ENCODE data around the gene TNFSF12. TPM values are rescaled to one million over a fixed set of nuclear protein-coding genes. Genes with fewer than 3 reads are reported as not detected.
A peak's percentile ranks its signal among the peaks of the same experiment; 100 is the strongest.

Gene TNFSF12
- total and polyA plus RNA-seq, 5 donors from 2014 or later: 35.5 to 49.6 (median 43.9) TPM

- H3K27me3 Mint-ChIP-seq: peaks cover 11% of the 10 kb centered on the region
- H3K4me1 Mint-ChIP-seq: peaks cover 0 to 60% (median 32%) of the 10 kb centered on the region in 4 donors
- peak overlapping the region; percentile 76 for H3K4me3 ChIP-seq (ENCODE audit: low read depth, low read length)
- H3K36me3 ChIP-seq (ENCODE audit: control insufficient read depth, insufficient read depth, low read length): peaks cover 56% of the 10 kb centered on the region
- H3K27me3 ChIP-seq (ENCODE audit: control insufficient read depth, insufficient read depth, low read length): no peaks in the 10 kb centered on the region
- peak overlapping the region; percentile 97 for H3K27ac ChIP-seq (ENCODE audit: insufficient read depth, low read length, poor library complexity, severe bottlenecking)
- H3K4me3 Mint-ChIP-seq: peak overlapping the region; percentile 96 to 99 (median 98)
- peaks cover 59% of the 10 kb centered on the region for H3K36me3 Mint-ChIP-seq
- peak; percentile 34 to 41 for ATAC-seq (ENCODE audit: low read depth in 2 of 2)
- H3K9me3 Mint-ChIP-seq: peaks cover 0 to 1% (median 0%) of the 10 kb centered on the region in 7 donors
- H3K27ac Mint-ChIP-seq: peak overlapping the region; percentile 97 to 100 (median 99)
- peaks cover 25% of the 10 kb centered on the region for H3K4me1 ChIP-seq (ENCODE audit: control insufficient read depth, insufficient read depth, low read length, poor library complexity, severe bottlenecking)
- H3K9me3 ChIP-seq (ENCODE audit: control insufficient read depth in 2 of 2, low read length in 2 of 2): no peaks in the 10 kb centered on the region
- peak; percentile 87 to 97 (median 91) for DNase-seq
Measured at GRCh38 chr17:7573324-7574080, 24.6 kb downstream of the TNFSF12 start.

- DNase-seq: no peak
- Histone ChIP-seq H3K27ac (ENCODE audit: insufficient read depth, low read length, poor library complexity, severe bottlenecking) (peak overlapping the region; percentile 97), H3K9me3 (ENCODE audit: control insufficient read depth in 2 of 2, low read length in 2 of 2) (no peaks in the 10 kb centered on the region), H3K4me3 (ENCODE audit: low read depth, low read length) (peak overlapping the region; percentile 76), H3K36me3 (ENCODE audit: control insufficient read depth, insufficient read depth, low read length) (peaks cover 59% of the 10 kb centered on the region), H3K4me1 (ENCODE audit: control insufficient read depth, insufficient read depth, low read length, poor library complexity, severe bottlenecking) (peaks cover 33% of the 10 kb centered on the region), H3K27me3 (ENCODE audit: control insufficient read depth, insufficient read depth, low read length) (no peaks in the 10 kb centered on the region)
- peak overlapping the region; percentile 96 to 99 (median 98) for H3K4me3 Mint-ChIP-seq
- H3K27ac Mint-ChIP-seq: peak overlapping the region; percentile 71 to 99 (median 97)
- H3K27me3 Mint-ChIP-seq: peaks cover 11% of the 10 kb centered on the region
- ATAC-seq (ENCODE audit: low read depth in 2 of 2): no peak
- H3K36me3 Mint-ChIP-seq: peaks cover 63% of the 10 kb centered on the region
- H3K4me1 Mint-ChIP-seq: peaks cover 4 to 68% (median 38%) of the 10 kb centered on the region in 4 donors
- peaks cover 0 to 1% (median 0%) of the 10 kb centered on the region in 7 donors for H3K9me3 Mint-ChIP-seq
Measured at GRCh38 chr17:7574176-7574953, 25.5 kb downstream of the TNFSF12 start.

DNA sequence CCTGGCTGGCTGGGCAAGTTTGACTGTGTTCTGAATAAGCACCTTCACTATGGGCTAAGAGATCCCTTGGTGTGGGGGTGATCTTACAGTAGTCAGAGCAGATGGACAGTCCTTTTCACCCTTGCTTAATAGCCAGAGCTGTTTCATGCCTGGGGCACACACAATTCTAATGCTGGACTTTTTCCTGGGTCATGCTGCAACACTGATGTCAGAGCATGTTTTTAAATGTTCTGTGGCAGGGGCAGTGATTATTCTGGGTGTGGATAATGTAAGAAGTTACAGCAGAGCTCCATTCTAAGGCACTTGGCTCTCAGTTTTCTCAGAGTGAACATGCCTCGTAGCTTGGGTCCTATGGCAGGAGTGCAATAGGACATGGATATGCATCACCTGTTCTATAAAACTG is 26.6 kb downstream of the TNFSF12 start:
- DNase-seq (no peak), ATAC-seq (ENCODE audit: low read depth in 2 of 2) (no peak)
- peaks cover 0 to 1% (median 0%) of the 10 kb centered on the region in 7 donors for H3K9me3 Mint-ChIP-seq
- peaks cover 11% of the 10 kb centered on the region for H3K27me3 Mint-ChIP-seq
- peak overlapping the region; percentile 76 for H3K4me3 ChIP-seq (ENCODE audit: low read depth, low read length)
- peak overlapping the region; percentile 96 to 99 (median 98) for H3K4me3 Mint-ChIP-seq
- H3K27ac ChIP-seq (ENCODE audit: insufficient read depth, low read length, poor library complexity, severe bottlenecking): peak overlapping the region; percentile 97
- peaks cover 39% of the 10 kb centered on the region for H3K4me1 ChIP-seq (ENCODE audit: control insufficient read depth, insufficient read depth, low read length, poor library complexity, severe bottlenecking)
- H3K9me3 ChIP-seq (ENCODE audit: control insufficient read depth in 2 of 2, low read length in 2 of 2): no peaks in the 10 kb centered on the region
- peaks cover 5 to 78% (median 46%) of the 10 kb centered on the region in 4 donors for H3K4me1 Mint-ChIP-seq
- H3K27ac Mint-ChIP-seq: peak overlapping the region in 1 of 3 donors; percentile 97
- H3K36me3 ChIP-seq (ENCODE audit: control insufficient read depth, insufficient read depth, low read length): peaks cover 53% of the 10 kb centered on the region
- H3K27me3 ChIP-seq (ENCODE audit: control insufficient read depth, insufficient read depth, low read length): no peaks in the 10 kb centered on the region
- H3K36me3 Mint-ChIP-seq: peaks cover 60% of the 10 kb centered on the region

DNA sequence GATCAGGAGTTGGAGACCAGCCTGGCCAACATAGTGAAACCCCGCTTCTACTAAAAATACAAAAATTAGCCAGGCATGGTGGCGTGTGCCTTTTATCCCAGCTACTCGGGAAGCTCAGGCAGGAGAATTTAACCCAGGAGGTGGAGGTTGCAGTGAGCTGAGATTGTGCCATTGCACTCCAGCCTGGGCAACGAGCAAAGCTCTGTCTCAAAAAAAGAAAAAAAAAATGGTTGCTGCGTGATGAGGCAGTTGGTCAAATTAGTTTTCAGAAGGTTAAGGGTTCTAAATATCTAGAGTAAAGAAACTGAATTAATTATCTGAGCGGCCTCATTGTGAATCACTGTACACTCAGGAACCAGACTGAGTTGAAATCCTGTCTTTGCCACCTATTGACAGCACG is 27.1 kb downstream of the TNFSF12 start:
- no peak for DNase-seq
- peak overlapping the region in 1 of 3 donors; percentile 97 for H3K27ac Mint-ChIP-seq
- H3K36me3 Mint-ChIP-seq: peaks cover 55% of the 10 kb centered on the region
- no peak overlapping the region for H3K27ac ChIP-seq (ENCODE audit: insufficient read depth, low read length, poor library complexity, severe bottlenecking)
- H3K36me3 ChIP-seq (ENCODE audit: control insufficient read depth, insufficient read depth, low read length): peaks cover 49% of the 10 kb centered on the region
- peaks cover 0 to 1% (median 0%) of the 10 kb centered on the region in 7 donors for H3K9me3 Mint-ChIP-seq
- H3K9me3 ChIP-seq (ENCODE audit: control insufficient read depth in 2 of 2, low read length in 2 of 2): no peaks in the 10 kb centered on the region
- peaks cover 11% of the 10 kb centered on the region for H3K27me3 Mint-ChIP-seq
- no peak for ATAC-seq (ENCODE audit: low read depth in 2 of 2)
- peaks cover 39% of the 10 kb centered on the region for H3K4me1 ChIP-seq (ENCODE audit: control insufficient read depth, insufficient read depth, low read length, poor library complexity, severe bottlenecking)
- H3K4me1 Mint-ChIP-seq: peaks cover 5 to 83% (median 49%) of the 10 kb centered on the region in 4 donors
- no peaks in the 10 kb centered on the region for H3K27me3 ChIP-seq (ENCODE audit: control insufficient read depth, insufficient read depth, low read length)
- peak overlapping the region in 3 of 4 donors; percentile 28 to 96 (median 29) for H3K4me3 Mint-ChIP-seq
- no peak overlapping the region for H3K4me3 ChIP-seq (ENCODE audit: low read depth, low read length)

DNA sequence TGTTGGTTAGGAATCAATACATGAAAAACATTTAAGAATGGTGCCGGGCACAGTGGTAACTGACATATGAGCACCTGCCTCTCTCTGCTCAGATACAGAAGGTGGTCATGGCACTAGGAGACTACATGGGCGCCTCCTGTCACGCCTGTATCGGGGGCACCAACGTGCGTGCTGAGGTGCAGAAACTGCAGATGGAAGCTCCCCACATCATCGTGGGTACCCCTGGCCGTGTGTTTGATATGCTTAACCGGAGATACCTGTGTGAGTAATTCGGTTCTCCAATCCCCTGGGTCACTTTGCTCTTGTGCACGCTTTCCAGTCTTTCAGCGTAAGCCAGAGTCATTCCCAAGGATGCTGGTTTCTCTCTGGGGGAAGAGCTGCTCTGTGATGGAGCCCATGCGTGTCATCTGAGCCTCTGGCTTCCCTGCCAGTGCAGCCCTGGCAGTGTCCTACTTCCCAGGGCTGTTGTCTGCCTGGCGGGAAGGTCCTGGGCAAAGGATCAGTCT is 27.6 kb downstream of the TNFSF12 start:
- peaks cover 0 to 1% (median 0%) of the 10 kb centered on the region in 7 donors for H3K9me3 Mint-ChIP-seq
- H3K4me3 ChIP-seq (ENCODE audit: low read depth, low read length): no peak overlapping the region
- peaks cover 39% of the 10 kb centered on the region for H3K4me1 ChIP-seq (ENCODE audit: control insufficient read depth, insufficient read depth, low read length, poor library complexity, severe bottlenecking)
- DNase-seq: no peak
- H3K27ac ChIP-seq (ENCODE audit: insufficient read depth, low read length, poor library complexity, severe bottlenecking): no peak overlapping the region
- no peaks in the 10 kb centered on the region for H3K9me3 ChIP-seq (ENCODE audit: control insufficient read depth in 2 of 2, low read length in 2 of 2)
- H3K4me1 Mint-ChIP-seq: peaks cover 5 to 86% (median 50%) of the 10 kb centered on the region in 4 donors
- no peaks in the 10 kb centered on the region for H3K27me3 ChIP-seq (ENCODE audit: control insufficient read depth, insufficient read depth, low read length)
- peaks cover 49% of the 10 kb centered on the region for H3K36me3 ChIP-seq (ENCODE audit: control insufficient read depth, insufficient read depth, low read length)
- no peak for ATAC-seq (ENCODE audit: low read depth in 2 of 2)
- peaks cover 52% of the 10 kb centered on the region for H3K36me3 Mint-ChIP-seq
- H3K27ac Mint-ChIP-seq: peak overlapping the region in 2 of 3 donors; percentile 42 to 62
- peaks cover 11% of the 10 kb centered on the region for H3K27me3 Mint-ChIP-seq
- peak overlapping the region; percentile 4 to 96 (median 32) for H3K4me3 Mint-ChIP-seq

GRCh38 chr17:7577327-7578199 is 28.7 kb downstream of the TNFSF12 start:
- DNase-seq (no peak), ATAC-seq (ENCODE audit: low read depth in 2 of 2) (no peak)
- Mint-ChIP-seq H3K4me1 (peaks cover 5 to 87% (median 50%) of the 10 kb centered on the region in 4 donors), H3K4me3 (peak overlapping the region in 2 of 4 donors; percentile 43 to 96), H3K27me3 (peaks cover 9% of the 10 kb centered on the region), H3K36me3 (peaks cover 52% of the 10 kb centered on the region), H3K27ac (peak overlapping the region in 2 of 3 donors; percentile 62 to 90), H3K9me3 (peaks cover 0 to 1% (median 0%) of the 10 kb centered on the region in 7 donors)
- Histone ChIP-seq H3K36me3 (ENCODE audit: control insufficient read depth, insufficient read depth, low read length) (peaks cover 49% of the 10 kb centered on the region), H3K27ac (ENCODE audit: insufficient read depth, low read length, poor library complexity, severe bottlenecking) (no peak overlapping the region), H3K4me3 (ENCODE audit: low read depth, low read length) (no peak overlapping the region), H3K27me3 (ENCODE audit: control insufficient read depth, insufficient read depth, low read length) (no peaks in the 10 kb centered on the region), H3K9me3 (ENCODE audit: control insufficient read depth in 2 of 2, low read length in 2 of 2) (no peaks in the 10 kb centered on the region), H3K4me1 (ENCODE audit: control insufficient read depth, insufficient read depth, low read length, poor library complexity, severe bottlenecking) (peaks cover 41% of the 10 kb centered on the region)
